Neural progenitor cell (in vitro differentiated cells): ENCODE measurements around the gene CYP39A1.

ENCODE experiments used
- CTCF ChIP-seq: fragments of 200-600 bp; sonication (generic); IDR thresholded peaks from 2 replicates; pipeline ENCODE4 v1.5.1; 2017; ENCODE audit warnings: antibody characterized with exemption, mild to moderate bottlenecking
- EZH2 ChIP-seq: fragments of 200-600 bp; sonication (generic); IDR thresholded peaks from 2 replicates; pipeline ENCODE4 v1.6.1; 2017; ENCODE audit warnings: antibody characterized with exemption, mild to moderate bottlenecking, moderate library complexity
- EZH2phosphoT487 ChIP-seq: fragments of 200-600 bp; sonication (generic); IDR thresholded peaks from 2 replicates; pipeline ENCODE4 v1.6.1; 2017; ENCODE audit warnings: antibody characterized with exemption

- TF ChIP-seq CTCF (no peak), EZH2 (no peak), EZH2phosphoT487 (no peak)
Measured at GRCh38 chr6:46699970-46700369, 47.4 kb upstream of the CYP39A1 start.
